IMR-90 (cell line): ENCODE results near the gene HOOK1. TPM values are rescaled to one million over a fixed set of nuclear protein-coding genes. Genes with fewer than 3 reads are reported as not detected.

Experiments
- ATAC-seq: fragments of 200-7000 bp; cut with Tn5 transposase; 2 replicates; pipeline ENCODE4 v1.9.1; 2020; ENCODE audit warnings: low read depth, mild to moderate bottlenecking, moderate library complexity
- BruUV-seq: library from RNA; stranded (reverse); fragments of 400-500 nt; replicated peaks from 2 replicates; lab custom pipeline; 2021; lab: Mats Ljungman, UMichigan
- CTCF ChIA-PET: fragments of 300-600 bp; formaldehyde crosslinking; extraction: SDS; loops from one replicate; lab custom pipeline; 2021; ENCODE audit warnings: antibody characterized with exemption; lab: Yijun Ruan, JAX
- POLR2A ChIA-PET: fragments of 300-600 bp; sonication (Branson Sonifier 250); formaldehyde crosslinking; loops from one replicate; lab custom pipeline; 2022; ENCODE audit warnings: antibody characterized with exemption; ENCODE audit not compliant: unreplicated experiment; lab: Charles Lee
- DNase-seq: peaks from one replicate; pipeline ENCODE4 v3.0.0; 2013
- H2AFZ ChIP-seq: replicated peaks from 2 replicates; pipeline ENCODE3; 2013; ENCODE audit warnings: low read length, mild to moderate bottlenecking; ENCODE audit not compliant: poor library complexity
- H2AK5ac ChIP-seq: 2 replicates; pipeline ENCODE4 v1.6.1; 2013; ENCODE audit warnings: low read depth, low read length, inconsistent platforms
- H2AK9ac ChIP-seq: replicated peaks from 2 replicates; pipeline ENCODE3; 2013; ENCODE audit warnings: mild to moderate bottlenecking, low read depth, low read length, moderate library complexity; ENCODE audit not compliant: poor library complexity
- H2BK120ac ChIP-seq: 2 replicates; pipeline ENCODE4 v1.6.1; 2013; ENCODE audit warnings: low read depth, low read length, inconsistent platforms
- H2BK15ac ChIP-seq: 3 replicates; pipeline ENCODE4 v1.6.1; 2013; ENCODE audit warnings: low read depth, low read length, inconsistent platforms
- H2BK20ac ChIP-seq: 2 replicates; pipeline ENCODE4 v1.6.1; 2013; ENCODE audit warnings: low read depth, mild to moderate bottlenecking, inconsistent platforms, low read length, moderate library complexity
- H2BK5ac ChIP-seq: 2 replicates; pipeline ENCODE4 v1.6.1; 2013; ENCODE audit warnings: mild to moderate bottlenecking, low read depth, low read length, inconsistent platforms; ENCODE audit not compliant: poor library complexity, severe bottlenecking
- H3K14ac ChIP-seq: replicated peaks from 2 replicates; pipeline ENCODE4 v1.6.1; 2013; ENCODE audit warnings: low read depth, low read length, inconsistent platforms
- H3K18ac ChIP-seq: 2 replicates; pipeline ENCODE4 v1.6.1; 2013; ENCODE audit warnings: low read depth, low read length, control low read depth
- H3K23ac ChIP-seq: 2 replicates; pipeline ENCODE4 v1.6.1; 2013; ENCODE audit warnings: low read depth, low read length, inconsistent platforms
- H3K27ac ChIP-seq: 2 replicates; pipeline ENCODE4 v1.5.1; 2013; ENCODE audit warnings: mild to moderate bottlenecking, control low read depth, low read length; ENCODE audit not compliant: insufficient read depth
- H3K27me3 ChIP-seq: 2 replicates; pipeline ENCODE4 v1.6.1; 2013; ENCODE audit warnings: low read length; ENCODE audit not compliant: control insufficient read depth, insufficient read depth
- H3K36me3 ChIP-seq: 2 replicates; pipeline ENCODE4 v1.6.1; 2013; ENCODE audit warnings: low read length, mixed read lengths; ENCODE audit not compliant: control insufficient read depth, insufficient read depth
- H3K4ac ChIP-seq: 2 replicates; pipeline ENCODE4 v1.6.1; 2013; ENCODE audit warnings: low read depth, low read length, inconsistent platforms
- H3K4me1 ChIP-seq: 2 replicates; pipeline ENCODE4 v1.6.1; 2013; ENCODE audit warnings: low read length, mixed read lengths; ENCODE audit not compliant: control insufficient read depth, insufficient read depth
- H3K4me2 ChIP-seq: 2 replicates; pipeline ENCODE4 v1.6.1; 2013; ENCODE audit warnings: low read depth, mild to moderate bottlenecking, control low read depth, low read length, moderate library complexity
- H3K4me3 ChIP-seq: 2 replicates; pipeline ENCODE4 v1.5.1; 2013; ENCODE audit warnings: low read depth, mild to moderate bottlenecking, control low read depth, low read length, moderate library complexity; ENCODE audit not compliant: insufficient read depth
- H3K56ac ChIP-seq: 2 replicates; pipeline ENCODE4 v1.6.1; 2013; ENCODE audit warnings: low read length, inconsistent platforms; ENCODE audit not compliant: insufficient read depth; ENCODE audit errors: extremely low read depth
- H3K79me1 ChIP-seq, 2 experiments: 2 replicates each; pipeline ENCODE4 v1.6.1; 2013; ENCODE audit warnings: low read length in 2 of 2, inconsistent platforms in 1 of 2, low read depth in 1 of 2
- H3K9ac ChIP-seq: 2 replicates; pipeline ENCODE4 v1.6.1; 2013; ENCODE audit warnings: low read depth, low read length, control low read depth
- H3K9me1 ChIP-seq: 2 replicates; pipeline ENCODE4 v1.6.1; 2013; ENCODE audit warnings: low read length, inconsistent platforms; ENCODE audit not compliant: insufficient read depth
- H3K9me3 ChIP-seq: 2 replicates; pipeline ENCODE4 v1.6.1; 2013; ENCODE audit warnings: low read length; ENCODE audit not compliant: control insufficient read depth, insufficient read depth
- H4K20me1 ChIP-seq: 2 replicates; pipeline ENCODE4 v1.6.1; 2013; ENCODE audit warnings: low read length, inconsistent platforms; ENCODE audit not compliant: insufficient read depth
- H4K5ac ChIP-seq: 2 replicates; pipeline ENCODE4 v1.6.1; 2013; ENCODE audit warnings: mild to moderate bottlenecking, low read depth, low read length, control low read depth
- H4K8ac ChIP-seq, 2 experiments: 2 replicates each; pipeline ENCODE4 v1.6.1; 2013; ENCODE audit warnings: low read depth in 2 of 2, low read length in 2 of 2, control low read depth in 1 of 2, inconsistent platforms in 1 of 2
- H4K91ac ChIP-seq: 2 replicates; pipeline ENCODE4 v1.6.1; 2013; ENCODE audit warnings: low read depth, low read length, inconsistent platforms; ENCODE audit not compliant: insufficient read depth
- BHLHE40 ChIP-seq: fragments of 150-350 bp; IDR thresholded peaks from 2 replicates; pipeline ENCODE4 v1.6.1; 2016; ENCODE audit warnings: mild to moderate bottlenecking, low read depth, low read length
- CEBPB ChIP-seq: IDR thresholded peaks from 2 replicates; pipeline ENCODE4 v1.6.1; 2012; ENCODE audit warnings: low read depth, low read length, improper control_type of control experiment
- CHD1 ChIP-seq: IDR thresholded peaks from 2 replicates; pipeline ENCODE4 v1.6.1; 2012; ENCODE audit warnings: low read depth, low read length, improper control_type of control experiment
- FOS ChIP-seq: fragments of 150-350 bp; IDR thresholded peaks from 2 replicates; pipeline ENCODE4 v1.6.1; 2016; ENCODE audit warnings: low read depth, low read length
- MAFK ChIP-seq: IDR thresholded peaks from 2 replicates; pipeline ENCODE4 v1.6.1; 2012; ENCODE audit warnings: low read depth, low read length, improper control_type of control experiment
- MAZ ChIP-seq: IDR thresholded peaks from 2 replicates; pipeline ENCODE4 v1.6.1; 2012; ENCODE audit warnings: low read depth, mild to moderate bottlenecking, low read length, improper control_type of control experiment, moderate library complexity, borderline replicate concordance
- NFE2L2 ChIP-seq: fragments of 150-350 bp; IDR thresholded peaks from 2 replicates; pipeline ENCODE4 v1.6.1; 2016; ENCODE audit warnings: low read depth, mild to moderate bottlenecking, low read length
- POLR2A ChIP-seq: IDR thresholded peaks from 2 replicates; pipeline ENCODE4 v1.6.1; 2012; ENCODE audit warnings: mild to moderate bottlenecking, low read depth, low read length
- RFX5 ChIP-seq: IDR thresholded peaks from 2 replicates; pipeline ENCODE4 v1.8.0; 2012; ENCODE audit warnings: low read depth, mild to moderate bottlenecking, low read length, moderate library complexity
- SMC3 ChIP-seq: fragments of 150-350 bp; IDR thresholded peaks from 2 replicates; pipeline ENCODE4 v1.6.1; 2016; ENCODE audit warnings: low read depth, mild to moderate bottlenecking, antibody characterized with exemption, low read length, moderate library complexity
- dilution Hi-C: fragments of 300-500 bp; cut with HindIII; formaldehyde crosslinking; loops from one replicate; pipeline ENCODE4 v1.14.3; 2018; ENCODE audit warnings: low sequenced_read_pairs; ENCODE audit not compliant: unreplicated experiment
- in situ Hi-C: fragments of 300-500 bp; cut with MboI; formaldehyde crosslinking; loops from 3 replicates; pipeline ENCODE4 v1.14.3; 2019; ENCODE audit warnings: low sequenced_read_pairs, inconsistent platforms, mixed read lengths
- intact Hi-C: fragments of 100-400 bp; cut with micrococcal nuclease; formaldehyde crosslinking; loops from 2 replicates; pipeline ENCODE4 v1.10.0; 2022
- polyA plus RNA-seq, 3 experiments: library from polyadenylated mRNA; depleted of rRNA; stranded (reverse); fragments of >200 nt; gene quantifications; 2 replicates each; pipeline ENCODE4 v1.2.3, GENCODE V29; 2012; ENCODE audit warnings: low replicate concordance in 1 of 3
- total RNA-seq: library from RNA; depleted of rRNA; stranded (reverse); fragments of >200 nt; gene quantifications from 2 replicates; pipeline ENCODE4 v1.2.3, GENCODE V29; 2012
- TF ChIP-seq, protein P1 (sequence below): conservative IDR thresholded peaks from 2 replicates; pipeline ENCODE4 v1.5.1; 2012; ENCODE audit warnings: mild to moderate bottlenecking, low read depth, low read length, improper control_type of control experiment

Gene HOOK1
- total and polyA plus RNA-seq, 2 of the 4 experiments (the other 2 are of a cell fraction) = not detected

DNA sequence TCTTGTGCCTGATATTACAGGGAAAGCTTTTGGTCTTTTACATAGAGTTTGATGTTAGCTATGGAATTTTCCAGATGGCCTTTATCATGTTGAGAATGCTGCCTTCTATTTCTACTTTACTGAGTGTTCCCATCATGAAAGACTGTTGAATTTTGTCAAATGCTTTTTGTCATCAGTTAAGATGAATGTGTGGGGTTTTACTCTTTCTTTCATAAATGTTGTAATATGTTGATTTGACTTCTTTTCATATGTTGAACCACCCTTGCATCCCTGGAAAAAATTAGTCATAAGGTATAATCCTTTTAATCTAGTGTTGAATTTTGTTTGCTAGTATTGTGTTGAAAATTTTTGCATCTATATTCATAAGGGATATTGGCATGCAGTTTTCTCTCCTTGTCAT, 16.1 kb upstream of the HOOK1 start:
- no peaks in the 10 kb centered on the region for H4K20me1 ChIP-seq

More for the DNA sequence above, 16.1 kb upstream of the HOOK1 start:
- Histone ChIP-seq H3K56ac (no peak overlapping the region), H3K4ac (no peak overlapping the region), H2BK5ac (no peak overlapping the region), H4K5ac (no peak overlapping the region), H2BK120ac (no peak overlapping the region), H2BK15ac (no peak overlapping the region), H3K36me3 (no peaks in the 10 kb centered on the region), H3K9me1 (no peaks in the 10 kb centered on the region), H4K8ac (no peak overlapping the region), H3K79me1 (no peaks in the 10 kb centered on the region), H3K23ac (no peak overlapping the region), H3K18ac (no peak overlapping the region), H3K9me3 (no peaks in the 10 kb centered on the region), H3K27me3 (no peaks in the 10 kb centered on the region), H2AK9ac (no peak overlapping the region), H3K4me3 (no peak overlapping the region), H3K27ac (no peak overlapping the region), H3K4me2 (no peak overlapping the region), H2AK5ac (no peak overlapping the region), H3K14ac (no peak overlapping the region), H2BK20ac (no peak overlapping the region), H4K91ac (no peak overlapping the region), H2AFZ (no peak overlapping the region), H3K9ac (no peak overlapping the region), H3K4me1 (no peaks in the 10 kb centered on the region)
- in situ Hi-C loops = no loop called here
- BruUV-seq = no TSS peak
- dilution Hi-C loops = no loop called here
- no peak for TF ChIP-seq MAFK
- no peak for TF ChIP-seq SMC3
- no peak for TF ChIP-seq CHD1
- TF ChIP-seq POLR2A = no peak
- no peak for TF ChIP-seq BHLHE40
- no peak for TF ChIP-seq NFE2L2
- no peak for TF ChIP-seq CEBPB
- no peak for TF ChIP-seq RFX5
- TF ChIP-seq, protein P1, sequence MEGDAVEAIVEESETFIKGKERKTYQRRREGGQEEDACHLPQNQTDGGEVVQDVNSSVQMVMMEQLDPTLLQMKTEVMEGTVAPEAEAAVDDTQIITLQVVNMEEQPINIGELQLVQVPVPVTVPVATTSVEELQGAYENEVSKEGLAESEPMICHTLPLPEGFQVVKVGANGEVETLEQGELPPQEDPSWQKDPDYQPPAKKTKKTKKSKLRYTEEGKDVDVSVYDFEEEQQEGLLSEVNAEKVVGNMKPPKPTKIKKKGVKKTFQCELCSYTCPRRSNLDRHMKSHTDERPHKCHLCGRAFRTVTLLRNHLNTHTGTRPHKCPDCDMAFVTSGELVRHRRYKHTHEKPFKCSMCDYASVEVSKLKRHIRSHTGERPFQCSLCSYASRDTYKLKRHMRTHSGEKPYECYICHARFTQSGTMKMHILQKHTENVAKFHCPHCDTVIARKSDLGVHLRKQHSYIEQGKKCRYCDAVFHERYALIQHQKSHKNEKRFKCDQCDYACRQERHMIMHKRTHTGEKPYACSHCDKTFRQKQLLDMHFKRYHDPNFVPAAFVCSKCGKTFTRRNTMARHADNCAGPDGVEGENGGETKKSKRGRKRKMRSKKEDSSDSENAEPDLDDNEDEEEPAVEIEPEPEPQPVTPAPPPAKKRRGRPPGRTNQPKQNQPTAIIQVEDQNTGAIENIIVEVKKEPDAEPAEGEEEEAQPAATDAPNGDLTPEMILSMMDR = no peak
- no peak for TF ChIP-seq FOS
- TF ChIP-seq MAZ = no peak
- ChIA-PET POLR2A (no interaction called here), CTCF (no interaction called here)
- intact Hi-C loops = no loop called here
- no peak for DNase-seq
- no peak for ATAC-seq
